Ectodermal cell (in vitro differentiated cells): ENCODE results near the gene CCDC47.

Source experiments
- H3K27ac ChIP-seq: 2 replicates; pipeline ENCODE4 v1.7.0; 2013; ENCODE audit warnings: mild to moderate bottlenecking, low read depth, low read length; ENCODE audit not compliant: insufficient read depth, poor library complexity, severe bottlenecking
- H3K27me3 ChIP-seq: 2 replicates; pipeline ENCODE4 v1.7.0; 2013; ENCODE audit warnings: mild to moderate bottlenecking, low read length; ENCODE audit not compliant: insufficient read depth, control insufficient read depth, poor library complexity, severe bottlenecking
- H3K36me3 ChIP-seq: one replicate; pipeline ENCODE4 v1.7.0; 2013; ENCODE audit warnings: low read length; ENCODE audit not compliant: control insufficient read depth, insufficient read depth
- H3K4me1 ChIP-seq: one replicate; pipeline ENCODE4 v1.7.0; 2013; ENCODE audit warnings: low read length; ENCODE audit not compliant: control insufficient read depth, insufficient read depth
- H3K4me3 ChIP-seq: 2 replicates; pipeline ENCODE4 v1.7.0; 2013; ENCODE audit warnings: low read depth, low read length, control low read depth; ENCODE audit not compliant: insufficient read depth
- H3K9me3 ChIP-seq: 2 replicates; pipeline ENCODE4 v1.7.0; 2013; ENCODE audit warnings: mild to moderate bottlenecking, low read length, moderate library complexity; ENCODE audit not compliant: control insufficient read depth
- WGBS, 2 experiments: methylation state at CpG; one replicate each; pipeline ENCODE4 v1.1.7; 2013; ENCODE audit warnings: missing lambda C conversion rate in 2 of 2; 5-methylcytosine and 5-hydroxymethylcytosine counted together

The CCDC47 gene

DNA sequence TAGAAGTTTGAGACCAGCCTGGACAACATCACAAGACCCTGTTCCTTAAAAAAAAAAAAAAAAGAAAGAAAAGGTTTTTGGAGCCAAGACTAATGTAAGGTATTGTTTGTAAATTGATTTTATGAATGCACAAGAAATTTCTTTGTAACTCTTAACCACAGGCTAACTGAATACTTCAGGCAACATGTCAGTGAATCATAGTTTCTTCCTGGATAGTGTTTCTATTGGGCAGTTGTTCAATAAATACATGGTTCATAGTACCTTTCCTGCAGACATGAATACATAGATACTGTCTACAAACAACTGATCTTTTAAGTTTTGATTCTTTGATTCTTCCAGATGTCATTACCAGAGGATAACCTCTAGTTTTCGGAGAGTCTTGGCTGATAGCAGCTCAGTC lies 12.2 kb upstream of the CCDC47 start:
- WGBS, 2 experiments: 100% methylated on average over 1 of the region's 1 CpG; no CpG with 5 or more reads in 1 of the 2 experiments
- H3K4me1 ChIP-seq: no peaks in the 10 kb centered on the region
- H3K4me3 ChIP-seq: no peak overlapping the region
- no peak overlapping the region for H3K27ac ChIP-seq
- H3K36me3 ChIP-seq: peaks cover 39% of the 10 kb centered on the region
- no peaks in the 10 kb centered on the region for H3K9me3 ChIP-seq
- no peaks in the 10 kb centered on the region for H3K27me3 ChIP-seq

- Histone ChIP-seq H3K9me3 (no peaks in the 10 kb centered on the region), H3K36me3 (peaks cover 24% of the 10 kb centered on the region), H3K27ac (no peak overlapping the region), H3K4me3 (no peak overlapping the region), H3K27me3 (no peaks in the 10 kb centered on the region), H3K4me1 (no peaks in the 10 kb centered on the region)
- 94 to 95% methylated on average over 4 to 6 of the region's 6 CpGs for WGBS, 2 experiments
Observed at GRCh38 chr17:63783522-63783921, 10.1 kb upstream of the CCDC47 start.

GRCh38 chr17:63780928-63781327 lies 7.5 kb upstream of the CCDC47 start:
- 98 to 100% methylated on average over 4 of the region's 4 CpGs for WGBS, 2 experiments
- no peak overlapping the region for H3K27ac ChIP-seq
- H3K4me3 ChIP-seq: no peak overlapping the region

GRCh38 chr17:63780507-63780906 lies 7.1 kb upstream of the CCDC47 start:
- WGBS, 2 experiments: 100% methylated on average over 1 of the region's 1 CpG
- Histone ChIP-seq H3K36me3 (peaks cover 11% of the 10 kb centered on the region), H3K4me3 (no peak overlapping the region)

More at GRCh38 chr17:63780928-63781327, 7.5 kb upstream of the CCDC47 start:
- peaks cover 11% of the 10 kb centered on the region for H3K36me3 ChIP-seq
- no peaks in the 10 kb centered on the region for H3K4me1 ChIP-seq
- no peaks in the 10 kb centered on the region for H3K9me3 ChIP-seq
- no peaks in the 10 kb centered on the region for H3K27me3 ChIP-seq

GRCh38 chr17:63775420-63775819 lies 2.0 kb upstream of the CCDC47 start:
- H3K36me3 ChIP-seq: peaks cover 4% of the 10 kb centered on the region
- H3K4me3 ChIP-seq: peak overlapping the region; percentile 97
- no peaks in the 10 kb centered on the region for H3K27me3 ChIP-seq
- WGBS, 2 experiments: 28 to 30% methylated on average over 8 of the region's 8 CpGs
- peaks cover 4% of the 10 kb centered on the region for H3K4me1 ChIP-seq
- H3K27ac ChIP-seq: no peak overlapping the region
- no peaks in the 10 kb centered on the region for H3K9me3 ChIP-seq

More at GRCh38 chr17:63780507-63780906, 7.1 kb upstream of the CCDC47 start:
- no peak overlapping the region for H3K27ac ChIP-seq
- no peaks in the 10 kb centered on the region for H3K9me3 ChIP-seq
- H3K4me1 ChIP-seq: peaks cover 2% of the 10 kb centered on the region
- H3K27me3 ChIP-seq: no peaks in the 10 kb centered on the region

DNA sequence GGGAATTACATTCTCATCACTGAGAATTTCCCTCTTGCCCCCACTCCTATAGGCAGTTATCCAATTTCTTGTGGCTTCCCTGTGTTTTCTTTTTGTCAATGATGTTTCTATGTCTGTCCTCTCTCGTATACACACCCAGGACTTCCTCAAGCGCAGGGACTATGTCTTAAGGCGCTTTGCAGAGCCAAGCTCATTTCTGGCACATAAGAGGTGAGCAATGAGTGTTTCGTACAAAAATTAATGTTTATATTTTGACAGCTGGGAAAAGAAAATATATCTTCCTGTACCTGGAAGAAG lies 1.5 kb upstream of the CCDC47 start:
- Histone ChIP-seq H3K9me3 (no peaks in the 10 kb centered on the region), H3K4me1 (peaks cover 4% of the 10 kb centered on the region), H3K27ac (no peak overlapping the region), H3K4me3 (peak overlapping the region; percentile 97), H3K27me3 (no peaks in the 10 kb centered on the region), H3K36me3 (peaks cover 3% of the 10 kb centered on the region)
- 8 to 13% methylated on average over 4 of the region's 4 CpGs for WGBS, 2 experiments

DNA sequence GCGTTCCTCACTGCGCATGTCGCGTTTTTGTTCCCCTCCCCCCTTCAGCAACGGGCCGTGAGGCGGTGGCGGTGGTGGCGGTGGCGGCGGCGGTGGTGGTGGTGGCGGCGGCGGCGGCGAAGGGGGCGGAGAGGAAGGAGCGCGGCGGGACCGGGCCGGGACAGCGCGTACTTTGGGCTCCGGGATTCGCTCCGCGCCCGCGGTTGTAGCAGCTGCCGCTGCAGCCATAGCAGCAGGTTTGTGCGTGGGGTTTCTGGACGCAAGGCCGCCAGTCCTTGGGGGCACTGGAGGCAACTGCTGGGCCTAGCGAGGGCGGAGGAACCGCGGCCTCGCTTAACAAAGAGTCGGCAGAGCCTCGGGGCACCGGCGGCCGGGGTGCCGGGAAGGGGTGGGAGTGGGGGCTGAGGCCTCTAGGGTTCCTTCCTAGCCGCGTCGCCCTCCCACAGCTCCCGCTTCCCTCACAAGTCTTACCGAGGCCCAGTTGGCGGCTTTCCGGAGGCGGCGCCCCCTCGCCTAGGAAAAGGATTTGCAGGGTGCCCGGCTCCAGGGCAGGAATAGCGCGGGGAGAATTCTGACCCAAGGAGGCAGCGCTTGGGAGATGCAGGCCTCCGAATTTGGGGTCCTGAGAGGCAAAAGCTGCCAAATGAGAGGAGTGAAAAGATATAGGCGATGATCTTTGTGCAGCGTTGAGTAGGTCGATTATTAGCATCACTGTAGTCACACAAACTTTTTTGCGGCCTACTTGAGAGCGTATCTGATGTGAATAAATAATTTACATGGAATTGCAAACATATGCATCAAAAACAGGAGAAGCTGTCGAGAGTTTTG lies 958 bp upstream of the CCDC47 start, which contains the start of gene DDX42:
Gene DDX42, plus strand, starts transcription at position 30 of the 828 bp plus-strand sequence. CDS start 12,880 bp downstream, outside the sequence.
- 0 to 1% methylated on average over 65 to 67 of the region's 67 CpGs for WGBS, 2 experiments
- peak within 1 kb of the TSS; percentile 100 for H3K27ac ChIP-seq
- H3K9me3 ChIP-seq: no peaks in the 10 kb centered on the region
- H3K27me3 ChIP-seq: no peaks in the 10 kb centered on the region
- peak within 1 kb of the TSS; percentile 97 for H3K4me3 ChIP-seq
- H3K36me3 ChIP-seq: peaks cover 3% of the 10 kb centered on the region
- H3K4me1 ChIP-seq: peaks cover 4% of the 10 kb centered on the region

DNA sequence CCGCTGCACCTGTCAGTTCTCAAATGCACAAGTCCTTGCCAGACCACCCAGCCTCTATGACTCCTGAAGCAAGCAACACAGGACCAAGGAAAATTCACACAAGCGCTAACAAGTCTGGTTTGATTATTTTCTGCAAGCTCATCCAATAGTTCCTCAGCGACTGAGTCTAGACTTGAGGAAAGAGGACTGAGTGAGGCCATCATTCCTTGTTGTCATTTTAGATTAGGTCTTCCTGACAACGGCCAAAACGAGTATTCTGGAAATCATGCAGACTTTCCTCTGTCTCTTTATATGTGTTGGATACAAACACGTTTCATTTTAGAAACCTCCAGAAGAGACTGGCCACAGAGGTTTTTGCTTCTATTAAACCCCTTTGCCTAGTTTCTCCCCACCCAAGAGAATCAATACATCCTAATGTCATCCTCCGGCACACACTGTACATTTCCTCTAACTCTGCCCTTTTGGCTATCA lies 561 bp downstream of the CCDC47 start:
- WGBS, 2 experiments: 11 to 14% methylated on average over 7 of the region's 7 CpGs

GRCh38 chr17:63768433-63768832 lies 5.0 kb downstream of the CCDC47 start:
- Histone ChIP-seq H3K36me3 (peaks cover 13% of the 10 kb centered on the region), H3K27ac (no peak overlapping the region)
- 74 to 81% methylated on average over 6 to 7 of the region's 7 CpGs for WGBS, 2 experiments

More for the DNA sequence above, 561 bp downstream of the CCDC47 start:
- peaks cover 4% of the 10 kb centered on the region for H3K4me1 ChIP-seq
- H3K4me3 ChIP-seq: peak overlapping the region; percentile 97
- no peaks in the 10 kb centered on the region for H3K27me3 ChIP-seq
- peak overlapping the region; percentile 85 for H3K27ac ChIP-seq
- no peaks in the 10 kb centered on the region for H3K9me3 ChIP-seq
- peaks cover 3% of the 10 kb centered on the region for H3K36me3 ChIP-seq

DNA sequence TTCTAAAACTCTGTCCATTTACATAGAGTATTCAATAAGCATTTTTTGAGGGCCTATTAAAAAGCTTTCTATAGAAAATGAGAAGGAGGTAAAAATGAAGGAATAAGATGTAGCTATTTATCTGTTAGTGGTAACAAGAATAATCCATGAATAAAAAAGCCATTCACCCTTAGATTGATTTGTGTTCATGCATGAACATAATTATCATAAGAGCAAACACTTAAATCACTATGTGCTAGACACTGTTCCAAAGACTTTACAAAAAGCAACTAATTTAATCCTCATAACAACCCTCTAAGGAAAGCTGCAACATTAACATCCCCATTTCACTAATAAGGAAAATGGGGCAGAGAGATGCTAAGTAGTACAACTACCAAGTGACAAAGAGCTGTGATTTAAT lies 6.6 kb downstream of the CCDC47 start:
- H3K27ac ChIP-seq: no peak overlapping the region
- H3K9me3 ChIP-seq: no peaks in the 10 kb centered on the region
- H3K27me3 ChIP-seq: no peaks in the 10 kb centered on the region
- H3K4me1 ChIP-seq: no peaks in the 10 kb centered on the region
- no peak overlapping the region for H3K4me3 ChIP-seq
- H3K36me3 ChIP-seq: peaks cover 21% of the 10 kb centered on the region

More at GRCh38 chr17:63768433-63768832, 5.0 kb downstream of the CCDC47 start:
- H3K9me3 ChIP-seq: no peaks in the 10 kb centered on the region
- H3K27me3 ChIP-seq: no peaks in the 10 kb centered on the region
- H3K4me1 ChIP-seq: no peaks in the 10 kb centered on the region
- no peak overlapping the region for H3K4me3 ChIP-seq
